A549 (cell line): ENCODE measurements around the gene LEF1. TPM values are rescaled to one million over a fixed set of nuclear protein-coding genes. Genes with fewer than 3 reads are reported as not detected.

Experiments used
- ATAC-seq, 2 experiments: fragments of 200-7000 bp in 1 of 2; fragments of >200 bp in 1 of 2; cut with Nextera tagmentation in 1 of 2; cut with Tn5 transposase in 1 of 2; 3 replicates each; pipeline versions ENCODE4 v1.8.0 to v1.9.1; 2018 to 2020; ENCODE audit warnings: mild to moderate bottlenecking in 1 of 2, moderate library complexity in 1 of 2
- CTCF ChIA-PET: fragments of 300-600 bp; sonication (Branson Sonifier 250); formaldehyde crosslinking; extraction: SDS; loops from one replicate; lab custom pipeline; 2021; ENCODE audit warnings: antibody characterized with exemption, inconsistent platforms; lab: Yijun Ruan, JAX
- POLR2A ChIA-PET: fragments of 350-600 bp; formaldehyde crosslinking; extraction: SDS; loops from one replicate; lab custom pipeline; 2021; ENCODE audit warnings: antibody characterized with exemption, inconsistent platforms; lab: Yijun Ruan, JAX
- DNase-seq, 2 experiments: peaks; one replicate each; pipeline versions ENCODE4 v3.0.0 to v3.0.0-alpha.2; 2011 to 2016; ENCODE audit warnings: low read depth in 1 of 2, low spot score in 1 of 2
- FAIRE-seq: peaks from 2 replicates; lab custom pipeline; 2011; peaks lifted over from hg19 to GRCh38; lab: Jason Lieb, UNC
- H3K27ac ChIP-seq, 2 experiments: fragments of >200 bp; sonication (Bioruptor Twin); formaldehyde crosslinking; 3 replicates each; pipeline ENCODE4 v1.5.1; 2016 to 2017
- H3K4me1 ChIP-seq: fragments of >200 bp; sonication (Bioruptor Twin); formaldehyde crosslinking; 3 replicates; pipeline ENCODE4 v1.6.1; 2016
- H3K4me2 ChIP-seq: fragments of >200 bp; sonication (Bioruptor Twin); formaldehyde crosslinking; 3 replicates; pipeline ENCODE4 v1.6.1; 2016
- H3K4me3 ChIP-seq: fragments of >200 bp; sonication (Bioruptor Twin); formaldehyde crosslinking; 3 replicates; pipeline ENCODE4 v1.5.1; 2016
- H3K9me3 ChIP-seq: fragments of >200 bp; sonication (Bioruptor Twin); formaldehyde crosslinking; 3 replicates; pipeline ENCODE4 v1.6.1; 2016
- BHLHE40 ChIP-seq: IDR thresholded peaks from 2 replicates; pipeline ENCODE4 v1.6.1; 2012; ENCODE audit warnings: low read depth, low read length, inconsistent platforms
- CEBPB ChIP-seq, 2 experiments: fragments of >200 bp in 1 of 2; sonication (Bioruptor Twin) in 1 of 2; formaldehyde crosslinking in 1 of 2; IDR thresholded peaks; 2 replicates each; pipeline ENCODE4 v1.6.1; 2012 to 2016
- CHD4 ChIP-seq: fragments of 200-600 bp; sonication (generic); IDR thresholded peaks from 2 replicates; pipeline ENCODE4 v1.6.1; 2016; ENCODE audit warnings: antibody characterized with exemption, mild to moderate bottlenecking, borderline replicate concordance
- EHF ChIP-seq: fragments of 250-450 bp; sonication (Bioruptor Pico); IDR thresholded peaks from 2 replicates; pipeline ENCODE4 v1.5.0; 2020; ENCODE audit warnings: mild to moderate bottlenecking
- EP300 ChIP-seq, 2 experiments: fragments of >200 bp; sonication (Bioruptor Twin); formaldehyde crosslinking; IDR thresholded peaks; 2 replicates in 1 of 2; 3 replicates in 1 of 2; pipeline ENCODE4 v1.6.1; 2016 to 2017
- FOSB ChIP-seq: fragments of 250-450 bp; sonication (Bioruptor Pico); IDR thresholded peaks from 2 replicates; pipeline ENCODE4 v1.5.0; 2020; ENCODE audit warnings: mild to moderate bottlenecking, moderate library complexity
- FOSL2 ChIP-seq, 2 experiments: fragments of 450-650 bp in 1 of 2; fragments of >200 bp in 1 of 2; sonication (Bioruptor Twin) in 1 of 2; formaldehyde crosslinking; IDR thresholded peaks; 2 replicates each; pipeline versions ENCODE4 v1.5.0 to v1.6.1; 2016 to 2020; ENCODE audit warnings: mild to moderate bottlenecking in 1 of 2, moderate library complexity in 1 of 2
- FOXS1 ChIP-seq: fragments of 250-450 bp; sonication (Bioruptor Pico); IDR thresholded peaks from 2 replicates; pipeline ENCODE4 v1.5.0; 2020; ENCODE audit warnings: mild to moderate bottlenecking, moderate library complexity
- GATA3 ChIP-seq: IDR thresholded peaks from 2 replicates; pipeline ENCODE4 v1.6.1; 2012; ENCODE audit warnings: borderline replicate concordance
- HOXA7 ChIP-seq: fragments of 250-450 bp; sonication (Bioruptor Pico); IDR thresholded peaks from 2 replicates; pipeline ENCODE4 v1.5.0; 2020; ENCODE audit warnings: mild to moderate bottlenecking, moderate library complexity
- JUN ChIP-seq, 2 experiments: fragments of >200 bp; sonication (Bioruptor Twin); formaldehyde crosslinking; IDR thresholded peaks; 2 replicates in 1 of 2; 3 replicates in 1 of 2; pipeline ENCODE4 v1.6.1; 2016 to 2017
- JUNB ChIP-seq: fragments of >200 bp; sonication (Bioruptor Twin); formaldehyde crosslinking; IDR thresholded peaks from 2 replicates; pipeline ENCODE4 v1.6.1; 2016
- KDM5A ChIP-seq: fragments of 200-600 bp; sonication (generic); IDR thresholded peaks from 2 replicates; pipeline ENCODE4 v1.6.1; 2016; ENCODE audit warnings: antibody characterized with exemption, mild to moderate bottlenecking
- MAX ChIP-seq: IDR thresholded peaks from 2 replicates; pipeline ENCODE4 v1.6.1; 2012
- MYC ChIP-seq: IDR thresholded peaks from 2 replicates; pipeline ENCODE4 v1.6.1; 2012; ENCODE audit warnings: mild to moderate bottlenecking, inconsistent platforms, low read length, improper control_type of control experiment, borderline replicate concordance
- NPAS2 ChIP-seq: fragments of 250-450 bp; sonication (Bioruptor Pico); IDR thresholded peaks from 2 replicates; pipeline ENCODE4 v1.8.0; 2022; ENCODE audit warnings: mild to moderate bottlenecking, moderate library complexity, borderline replicate concordance
- NR3C1 ChIP-seq: fragments of >200 bp; sonication (Bioruptor Twin); formaldehyde crosslinking; IDR thresholded peaks from 3 replicates; pipeline ENCODE4 v1.6.1; 2017
- POLR2A ChIP-seq: IDR thresholded peaks from 2 replicates; pipeline ENCODE4 v1.6.1; 2012; ENCODE audit warnings: mild to moderate bottlenecking, low read length
- POLR2AphosphoS2 ChIP-seq: conservative IDR thresholded peaks from 2 replicates; pipeline ENCODE4 v1.6.1; 2012; ENCODE audit warnings: low read length, improper control_type of control experiment, inconsistent platforms
- TFCP2L1 ChIP-seq: fragments of 250-450 bp; sonication (Bioruptor Pico); IDR thresholded peaks from 2 replicates; pipeline ENCODE4 v1.5.0; 2021; ENCODE audit warnings: mild to moderate bottlenecking
- USF2 ChIP-seq: fragments of 450-650 bp; IDR thresholded peaks from 2 replicates; pipeline ENCODE4 v1.6.1; 2014; ENCODE audit warnings: antibody characterized with exemption
- ZFP36 ChIP-seq: fragments of 450-650 bp; IDR thresholded peaks from 2 replicates; pipeline ENCODE4 v1.6.1; 2014; ENCODE audit warnings: borderline replicate concordance; ENCODE audit not compliant: partially characterized antibody
- ZSCAN20 ChIP-seq: fragments of 250-450 bp; sonication (Bioruptor Pico); IDR thresholded peaks from 2 replicates; pipeline ENCODE4 v1.8.0; 2022; ENCODE audit warnings: mild to moderate bottlenecking, moderate library complexity
- WGBS: methylation state at CpG from one replicate; pipeline ENCODE4 v1.1.6; 2017; ENCODE audit errors: missing lambda C conversion rate; 5-methylcytosine and 5-hydroxymethylcytosine counted together
- polyA plus RNA-seq, 4 experiments: library from polyadenylated mRNA; depleted of rRNA in 3 of 4; stranded (reverse); fragments of >200 nt; fragmentation: RNase III in 1 of 4; extraction: RNeasy Plus Mini Kit Qiagen cat#74134 plus additional on column Dnase treatment in 1 of 4; gene quantifications; 2 replicates in 3 of 4; 3 replicates in 1 of 4; pipeline ENCODE4 v1.2.3, GENCODE V29; 2011 to 2017
- TF ChIP-seq, protein P1 (sequence below): fragments of >200 bp; sonication (Bioruptor Twin); formaldehyde crosslinking; IDR thresholded peaks from 3 replicates; pipeline ENCODE4 v1.6.1; 2016
- TF ChIP-seq, protein P2 (sequence below): fragments of >200 bp; sonication (Bioruptor Twin); formaldehyde crosslinking; IDR thresholded peaks from 2 replicates; pipeline ENCODE4 v1.6.1; 2016
- TF ChIP-seq, protein P3 (sequence below): fragments of >200 bp; sonication (Bioruptor Twin); formaldehyde crosslinking; IDR thresholded peaks from 3 replicates; pipeline ENCODE4 v1.5.1; 2016

The LEF1 gene
- polyA plus RNA-seq, 2 of the 4 experiments (the other 2 are of a cell fraction), result not detected

DNA sequence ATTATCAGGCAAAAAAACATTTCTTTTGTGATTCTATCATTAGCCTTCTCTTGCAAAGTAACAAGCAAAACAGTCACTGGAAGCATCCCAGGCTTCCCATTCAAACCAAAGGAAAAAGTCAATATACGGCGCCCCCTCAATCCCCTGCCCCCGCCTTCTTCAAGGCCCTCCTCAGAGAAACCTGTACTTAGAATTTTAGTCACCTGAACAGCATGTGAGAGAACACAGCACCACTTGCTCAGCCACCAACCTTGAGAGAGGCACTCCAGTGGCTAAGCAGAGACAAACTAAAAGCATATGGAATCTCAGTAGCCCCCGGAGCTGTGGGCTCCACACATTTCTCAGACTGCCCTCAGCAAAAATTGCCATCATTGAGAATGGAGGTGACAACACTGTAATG, 25.2 kb downstream of the LEF1 start (continued):
- TF ChIP-seq HOXA7 (CRISPR knock-in tag) (no peak), JUN (IDR thresholded peaks at IDR 0.05) (no peak), EP300 (IDR thresholded peaks at IDR 0.05) (no peak), JUNB (no peak), CHD4 (no peak), EHF (CRISPR knock-in tag) (no peak), NPAS2 (CRISPR knock-in tag) (no peak), NR3C1 (no peak)
- TF ChIP-seq, protein P1, sequence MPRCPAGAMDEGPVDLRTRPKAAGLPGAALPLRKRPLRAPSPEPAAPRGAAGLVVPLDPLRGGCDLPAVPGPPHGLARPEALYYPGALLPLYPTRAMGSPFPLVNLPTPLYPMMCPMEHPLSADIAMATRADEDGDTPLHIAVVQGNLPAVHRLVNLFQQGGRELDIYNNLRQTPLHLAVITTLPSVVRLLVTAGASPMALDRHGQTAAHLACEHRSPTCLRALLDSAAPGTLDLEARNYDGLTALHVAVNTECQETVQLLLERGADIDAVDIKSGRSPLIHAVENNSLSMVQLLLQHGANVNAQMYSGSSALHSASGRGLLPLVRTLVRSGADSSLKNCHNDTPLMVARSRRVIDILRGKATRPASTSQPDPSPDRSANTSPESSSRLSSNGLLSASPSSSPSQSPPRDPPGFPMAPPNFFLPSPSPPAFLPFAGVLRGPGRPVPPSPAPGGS, result no peak

DNA sequence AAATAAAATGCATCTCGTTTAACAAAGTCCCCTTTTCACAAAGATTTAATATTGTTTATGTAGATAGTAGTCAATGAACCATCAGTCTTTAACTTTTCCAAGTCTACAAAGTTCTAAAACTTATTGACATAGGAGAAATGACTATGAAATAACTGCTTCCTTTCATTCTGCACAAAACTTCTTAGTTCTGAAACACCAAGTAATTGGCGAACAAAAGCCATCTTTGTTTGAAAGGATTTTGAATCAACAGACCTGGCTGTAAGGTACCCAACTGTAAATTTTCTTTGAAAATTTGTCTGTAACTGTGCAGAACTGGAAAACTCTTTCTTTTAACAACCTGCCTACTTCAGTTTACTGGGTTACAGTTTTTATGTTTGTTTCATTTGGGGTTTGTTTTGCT, 25.9 kb downstream of the LEF1 start:
- no peaks in the 10 kb centered on the region for H3K9me3 ChIP-seq
- TF ChIP-seq TFCP2L1 (CRISPR knock-in tag), result no peak
- TF ChIP-seq ZSCAN20 (CRISPR knock-in tag), result no peak
- FAIRE-seq (no peak), ATAC-seq (no peak), DNase-seq (no peak)
- WGBS, result 33% methylated on average over 2 of the region's 2 CpGs
- ChIA-PET CTCF (no interaction called here), POLR2A (no interaction called here)
- H3K27ac ChIP-seq, result no peak overlapping the region
- H3K4me1 ChIP-seq, result no peaks in the 10 kb centered on the region
- H3K4me3 ChIP-seq, result no peak overlapping the region
- no peak overlapping the region for H3K4me2 ChIP-seq

GRCh38 chr4:108141213-108141950, 27.4 kb downstream of the LEF1 start:
- no peak for DNase-seq
- no peak overlapping the region for H3K4me3 ChIP-seq
- TF ChIP-seq KDM5A (no peak), GATA3 (no peak), ZFP36 (no peak), BHLHE40 (no peak), FOSB (CRISPR knock-in tag) (no peak)
- TF ChIP-seq, protein P2, sequence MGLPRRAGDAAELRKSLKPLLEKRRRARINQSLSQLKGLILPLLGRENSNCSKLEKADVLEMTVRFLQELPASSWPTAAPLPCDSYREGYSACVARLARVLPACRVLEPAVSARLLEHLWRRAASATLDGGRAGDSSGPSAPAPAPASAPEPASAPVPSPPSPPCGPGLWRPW, result no peak
- TF ChIP-seq, all 56 proteins: peak for 0
- POLR2A ChIA-PET, result no interaction called here
- no peak for FAIRE-seq
- no peaks in the 10 kb centered on the region for H3K9me3 ChIP-seq
- no peak overlapping the region for H3K27ac ChIP-seq
- CTCF ChIA-PET, result no interaction called here
- H3K4me2 ChIP-seq, result no peak overlapping the region
- ATAC-seq, result no peak
- no peaks in the 10 kb centered on the region for H3K4me1 ChIP-seq
- WGBS, result 44% methylated on average over 12 of the region's 12 CpGs

DNA sequence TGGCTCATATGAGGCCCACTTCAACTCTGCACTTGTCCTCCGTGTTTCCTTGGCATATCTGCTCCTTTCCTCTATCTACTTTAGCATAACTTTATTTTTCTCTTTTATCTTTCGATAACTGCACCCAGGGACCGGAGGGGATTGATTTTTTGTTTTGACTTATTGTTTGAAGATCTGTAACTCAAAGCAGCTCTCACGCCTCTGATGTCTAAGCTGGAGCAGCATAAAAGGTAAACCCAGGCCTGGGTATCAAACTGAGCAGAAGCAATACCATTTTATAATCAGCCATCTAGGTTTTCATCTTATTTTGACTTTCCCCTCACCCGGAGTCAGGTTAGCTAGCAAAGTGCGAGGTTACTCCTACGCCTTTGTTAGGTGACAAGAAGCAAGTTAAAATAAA, 28.4 kb downstream of the LEF1 start:
- ChIA-PET CTCF (interaction anchor here (0.6 kb wide), 1 partner anchor 121 kb away, joined by 3 read pairs; no protein-coding TSS in a partner anchor), POLR2A (no interaction called here)
- no peaks in the 10 kb centered on the region for H3K4me1 ChIP-seq
- no peak overlapping the region for H3K27ac ChIP-seq
- 63% methylated on average over 7 of the region's 7 CpGs for WGBS
- no peak for ATAC-seq
- no peak overlapping the region for H3K4me3 ChIP-seq
- no peak for TF ChIP-seq CEBPB (IDR thresholded peaks at IDR 0.05)
- TF ChIP-seq FOXS1 (CRISPR knock-in tag), result no peak
- no peak for TF ChIP-seq MAX
- TF ChIP-seq, protein P3, sequence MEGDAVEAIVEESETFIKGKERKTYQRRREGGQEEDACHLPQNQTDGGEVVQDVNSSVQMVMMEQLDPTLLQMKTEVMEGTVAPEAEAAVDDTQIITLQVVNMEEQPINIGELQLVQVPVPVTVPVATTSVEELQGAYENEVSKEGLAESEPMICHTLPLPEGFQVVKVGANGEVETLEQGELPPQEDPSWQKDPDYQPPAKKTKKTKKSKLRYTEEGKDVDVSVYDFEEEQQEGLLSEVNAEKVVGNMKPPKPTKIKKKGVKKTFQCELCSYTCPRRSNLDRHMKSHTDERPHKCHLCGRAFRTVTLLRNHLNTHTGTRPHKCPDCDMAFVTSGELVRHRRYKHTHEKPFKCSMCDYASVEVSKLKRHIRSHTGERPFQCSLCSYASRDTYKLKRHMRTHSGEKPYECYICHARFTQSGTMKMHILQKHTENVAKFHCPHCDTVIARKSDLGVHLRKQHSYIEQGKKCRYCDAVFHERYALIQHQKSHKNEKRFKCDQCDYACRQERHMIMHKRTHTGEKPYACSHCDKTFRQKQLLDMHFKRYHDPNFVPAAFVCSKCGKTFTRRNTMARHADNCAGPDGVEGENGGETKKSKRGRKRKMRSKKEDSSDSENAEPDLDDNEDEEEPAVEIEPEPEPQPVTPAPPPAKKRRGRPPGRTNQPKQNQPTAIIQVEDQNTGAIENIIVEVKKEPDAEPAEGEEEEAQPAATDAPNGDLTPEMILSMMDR, result no peak
- TF ChIP-seq USF2, result no peak
- TF ChIP-seq MYC, result no peak
- no peak for TF ChIP-seq POLR2A
- TF ChIP-seq ZFP36, result no peak
- TF ChIP-seq EHF (CRISPR knock-in tag), result no peak
- TF ChIP-seq JUNB, result no peak
- TF ChIP-seq POLR2AphosphoS2, result no peak
- no peak for TF ChIP-seq FOSL2 (IDR thresholded peaks at IDR 0.05)
- TF ChIP-seq FOSL2 (CRISPR knock-in tag; IDR thresholded peaks at IDR 0.05), result no peak
- no peak for FAIRE-seq
- DNase-seq, result no peak
- H3K9me3 ChIP-seq, result no peaks in the 10 kb centered on the region
- H3K4me2 ChIP-seq, result no peak overlapping the region
